KMS-11 (cell line): ENCODE data around the gene HYAL1.

Source experiments
- H2AFZ ChIP-seq: fragments of 200-600 bp; sonication (generic); 2 replicates; pipeline ENCODE4 v1.6.1; 2016; ENCODE audit warnings: antibody characterized with exemption, mixed run types, low read depth
- H3K27ac ChIP-seq: fragments of 200-600 bp; sonication (generic); 2 replicates; pipeline ENCODE4 v1.6.1; 2016; ENCODE audit warnings: mild to moderate bottlenecking, mixed run types
- H3K27me3 ChIP-seq: fragments of 200-600 bp; sonication (generic); 2 replicates; pipeline ENCODE4 v1.6.1; 2017; ENCODE audit warnings: mild to moderate bottlenecking, low read depth, mixed run types, moderate library complexity; ENCODE audit not compliant: insufficient read depth
- H3K36me3 ChIP-seq: fragments of 200-600 bp; sonication (generic); 2 replicates; pipeline ENCODE4 v1.6.1; 2017; ENCODE audit warnings: mild to moderate bottlenecking, mixed run types; ENCODE audit not compliant: insufficient read depth
- H3K4me1 ChIP-seq: fragments of 200-600 bp; sonication (generic); 2 replicates; pipeline ENCODE4 v1.6.1; 2016; ENCODE audit warnings: mild to moderate bottlenecking, low read depth, mixed run types; ENCODE audit not compliant: poor library complexity, severe bottlenecking
- H3K4me2 ChIP-seq: fragments of 200-600 bp; sonication (generic); 2 replicates; pipeline ENCODE4 v1.7.0; 2016; ENCODE audit warnings: mild to moderate bottlenecking, mixed run types
- H3K4me3 ChIP-seq: fragments of 200-600 bp; sonication (generic); IDR thresholded peaks from 2 replicates; pipeline ENCODE4 v1.6.1; 2017; ENCODE audit warnings: low read depth, low read length, mixed read lengths; ENCODE audit not compliant: insufficient read depth
- H3K79me2 ChIP-seq: fragments of 200-600 bp; sonication (generic); 2 replicates; pipeline ENCODE4 v1.6.1; 2016; ENCODE audit warnings: low read depth, mixed run types; ENCODE audit not compliant: insufficient read depth
- H3K9ac ChIP-seq: fragments of 200-600 bp; sonication (generic); 2 replicates; pipeline ENCODE4 v1.6.1; 2016; ENCODE audit warnings: mild to moderate bottlenecking, mixed run types
- H4K20me1 ChIP-seq: fragments of 200-600 bp; sonication (generic); 2 replicates; pipeline ENCODE4 v1.6.1; 2016; ENCODE audit warnings: mild to moderate bottlenecking, mixed run types; ENCODE audit not compliant: insufficient read depth
- CTCF ChIP-seq: fragments of 200-600 bp; sonication (generic); conservative IDR thresholded peaks from 2 replicates; pipeline ENCODE4 v1.6.1; 2017; ENCODE audit warnings: low read depth, mild to moderate bottlenecking, antibody characterized with exemption, low read length, moderate library complexity, mixed read lengths

Gene HYAL1

GRCh38 chr3:50261505-50261904 is 41.9 kb downstream of the HYAL1 start:
- peaks cover 2% of the 10 kb centered on the region; the same call in 1 of the 2 replicates for H3K27me3 ChIP-seq
- no peak overlapping the region for H3K4me2 ChIP-seq
- H3K79me2 ChIP-seq: no peaks in the 10 kb centered on the region
- H3K4me1 ChIP-seq: peaks cover 6% of the 10 kb centered on the region
- H3K27ac ChIP-seq: no peak overlapping the region
- H2AFZ ChIP-seq: no peak overlapping the region
- H3K4me3 ChIP-seq: no peak overlapping the region
- no peak overlapping the region for H3K9ac ChIP-seq
- H4K20me1 ChIP-seq: no peaks in the 10 kb centered on the region
- H3K36me3 ChIP-seq: no peaks in the 10 kb centered on the region
- TF ChIP-seq CTCF: no peak

- H3K79me2 ChIP-seq: no peaks in the 10 kb centered on the region
- peaks cover 6% of the 10 kb centered on the region for H3K4me1 ChIP-seq
- no peaks in the 10 kb centered on the region for H4K20me1 ChIP-seq
- H3K36me3 ChIP-seq: no peaks in the 10 kb centered on the region
- no peak overlapping the region for H3K27ac ChIP-seq
- H3K4me3 ChIP-seq: no peak overlapping the region
- H3K4me2 ChIP-seq: peak overlapping the region; percentile 73
- H3K27me3 ChIP-seq: no peaks in the 10 kb centered on the region; the same call in 1 of the 2 replicates
- no peak overlapping the region for H3K9ac ChIP-seq
- no peak overlapping the region for H2AFZ ChIP-seq
- TF ChIP-seq CTCF: no peak
These were observed 42.4 kb downstream of the HYAL1 start for GRCh38 chr3:50260942-50261441.

GRCh38 chr3:50260027-50260941 is 43.1 kb downstream of the HYAL1 start:
- peak; percentile 72 for TF ChIP-seq CTCF
- Histone ChIP-seq H3K36me3 (no peaks in the 10 kb centered on the region), H3K79me2 (no peaks in the 10 kb centered on the region), H3K4me1 (peaks cover 6% of the 10 kb centered on the region), H3K27me3 (no peaks in the 10 kb centered on the region), H3K4me2 (peak overlapping the region; percentile 73), H3K9ac (peak overlapping the region; percentile 79), H3K4me3 (no peak overlapping the region), H3K27ac (no peak overlapping the region), H2AFZ (peak overlapping the region; percentile 47), H4K20me1 (no peaks in the 10 kb centered on the region)

GRCh38 chr3:50259432-50260026 is 43.8 kb downstream of the HYAL1 start:
- H3K4me2 ChIP-seq: no peak overlapping the region
- no peak overlapping the region for H3K27ac ChIP-seq
- no peak for TF ChIP-seq CTCF
- H3K27me3 ChIP-seq: no peaks in the 10 kb centered on the region
- no peak overlapping the region for H3K4me3 ChIP-seq
- no peaks in the 10 kb centered on the region for H3K79me2 ChIP-seq
- H3K4me1 ChIP-seq: peaks cover 6% of the 10 kb centered on the region
- H3K9ac ChIP-seq: no peak overlapping the region
- no peaks in the 10 kb centered on the region for H4K20me1 ChIP-seq
- no peak overlapping the region for H2AFZ ChIP-seq
- H3K36me3 ChIP-seq: no peaks in the 10 kb centered on the region
